Measurements from ENCODE around the gene TXNDC16.

TXNDC16 gene

GRCh38 chr14:52455291-52456088 is 96.8 kb downstream of the TXNDC16 start:
- no peak for DNase-seq (ENCODE audit: low read depth in 2 of 2)

GRCh38 chr14:52447236-52447635 is 105.1 kb downstream of the TXNDC16 start:
- no peak for DNase-seq (ENCODE audit: low read depth in 2 of 2)

- DNase-seq (ENCODE audit: low read depth in 2 of 2): no peak
Measured at GRCh38 chr14:52446355-52446754, 106.0 kb downstream of the TXNDC16 start.

GRCh38 chr14:52443506-52443905 is 108.8 kb downstream of the TXNDC16 start:
- no peak for DNase-seq (ENCODE audit: low read depth in 2 of 2)

- no peak for DNase-seq (ENCODE audit: low read depth in 2 of 2)
Measured at GRCh38 chr14:52442602-52443001, 109.7 kb downstream of the TXNDC16 start.

GRCh38 chr14:52442166-52442565 is 110.1 kb downstream of the TXNDC16 start:
- DNase-seq (ENCODE audit: low read depth in 2 of 2): no peak

- DNase-seq (ENCODE audit: low read depth in 2 of 2): no peak
Measured at GRCh38 chr14:52439476-52439875, 112.8 kb downstream of the TXNDC16 start.

- DNase-seq (ENCODE audit: low read depth in 2 of 2): no peak
Measured at GRCh38 chr14:52434955-52435354, 117.3 kb downstream of the TXNDC16 start.

GRCh38 chr14:52430474-52430873 is 121.8 kb downstream of the TXNDC16 start:
- DNase-seq (ENCODE audit: low read depth in 2 of 2): no peak

GRCh38 chr14:52429451-52429850 is 122.9 kb downstream of the TXNDC16 start:
- no peak for DNase-seq (ENCODE audit: low read depth in 2 of 2)

- DNase-seq (ENCODE audit: low read depth in 2 of 2): no peak
Measured at GRCh38 chr14:52427460-52427859, 124.8 kb downstream of the TXNDC16 start.

GRCh38 chr14:52422650-52423356 is 129.5 kb downstream of the TXNDC16 start:
- no peak for DNase-seq (ENCODE audit: low read depth in 2 of 2)

GRCh38 chr14:52417139-52417538 is 135.2 kb downstream of the TXNDC16 start:
- no peak for DNase-seq (ENCODE audit: low read depth in 2 of 2)

GRCh38 chr14:52413729-52414408 is 138.4 kb downstream of the TXNDC16 start:
- DNase-seq (ENCODE audit: low read depth in 2 of 2): no peak

- DNase-seq (ENCODE audit: low read depth in 2 of 2): no peak
Measured at GRCh38 chr14:52412426-52412825, 139.9 kb downstream of the TXNDC16 start.

- no peak for DNase-seq (ENCODE audit: low read depth in 2 of 2)
Measured at GRCh38 chr14:52405314-52405713, 147.0 kb downstream of the TXNDC16 start.

- DNase-seq (ENCODE audit: low read depth in 2 of 2): no peak
Measured at GRCh38 chr14:52402812-52403526, 149.3 kb downstream of the TXNDC16 start.

GRCh38 chr14:52400846-52401245 is 151.5 kb downstream of the TXNDC16 start:
- no peak for DNase-seq (ENCODE audit: low read depth in 2 of 2)

GRCh38 chr14:52399921-52400595 is 152.2 kb downstream of the TXNDC16 start:
- no peak for DNase-seq (ENCODE audit: low read depth in 2 of 2)

GRCh38 chr14:52399104-52399503 is 153.2 kb downstream of the TXNDC16 start:
- DNase-seq (ENCODE audit: low read depth in 2 of 2): no peak

- no peak for DNase-seq (ENCODE audit: low read depth in 2 of 2)
Measured at GRCh38 chr14:52397844-52398243, 154.5 kb downstream of the TXNDC16 start.

Measured in stimulated activated CD4-positive, alpha-beta T cell treated with anti-CD3 and anti-CD28 coated beads, Interleukin-1b, Interleukin-23, amount 100 ng/mL, for 4 hours (primary cell).